PC-3 (cell line): ENCODE measurements around the gene SMPX.

Experiments
- CTCF ChIP-seq: fragments of 300-600 bp; sonication (generic); conservative IDR thresholded peaks from 2 replicates; pipeline ENCODE4 v1.5.1; 2017; ENCODE audit warnings: antibody characterized with exemption, low read depth, mild to moderate bottlenecking, low read length
- EZH2 ChIP-seq: fragments of 300-600 bp; sonication (generic); IDR thresholded peaks from one replicate; pipeline ENCODE4 v1.6.1; 2017; ENCODE audit warnings: antibody characterized with exemption, mild to moderate bottlenecking, low read length; ENCODE audit not compliant: unreplicated experiment

GRCh38 chrX:21678048-21678612 lies 79.8 kb downstream of the SMPX start:
- no peak for TF ChIP-seq CTCF
- no peak for TF ChIP-seq EZH2
